Germinal center (tissue), 1 donor: ENCODE measurements around the gene SGTA.

Source experiments
- DNase-seq: peaks from one replicate; pipeline ENCODE4 v3.0.0; 2012; ENCODE audit warnings: mixed read lengths, low spot score

SGTA gene

DNA sequence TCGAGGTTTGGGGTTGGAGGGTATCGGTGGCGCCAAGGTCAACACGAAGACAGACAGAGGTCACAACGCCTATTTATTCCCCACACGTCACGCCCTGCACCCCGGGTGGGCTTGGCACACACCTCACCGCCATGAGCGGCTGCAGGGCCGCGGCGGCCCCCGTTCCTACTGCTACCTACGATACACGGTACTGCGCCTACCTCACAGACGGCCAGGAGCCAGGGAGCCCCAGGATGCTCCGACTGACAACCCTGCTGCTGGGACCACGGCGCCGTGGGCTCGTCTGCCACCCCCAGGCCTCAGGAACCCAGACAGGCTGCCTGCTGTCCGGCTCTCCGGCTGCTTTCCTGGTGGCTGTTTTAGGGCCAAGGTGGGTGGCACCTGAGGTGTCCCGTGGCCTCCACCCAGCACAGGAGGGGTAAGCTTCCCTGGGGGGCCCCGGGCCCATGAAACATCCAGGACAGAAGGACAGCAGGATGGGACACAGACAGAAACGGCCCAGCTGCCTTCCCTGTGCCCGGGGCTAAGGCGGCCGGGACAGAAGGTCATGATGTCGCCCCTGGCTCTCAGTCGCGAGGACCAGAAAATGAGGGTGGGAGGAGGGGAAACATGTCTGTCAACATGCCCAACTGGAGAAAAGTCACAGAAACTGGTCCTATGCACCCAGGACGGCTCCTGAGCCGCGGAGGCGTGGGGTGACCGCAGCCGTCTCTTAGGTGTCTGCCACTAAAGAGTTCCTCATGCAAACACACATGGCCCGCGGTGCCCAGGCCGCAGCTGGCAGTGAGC is 28.2 kb downstream of the SGTA start:
- DNase-seq: no peak

DNA sequence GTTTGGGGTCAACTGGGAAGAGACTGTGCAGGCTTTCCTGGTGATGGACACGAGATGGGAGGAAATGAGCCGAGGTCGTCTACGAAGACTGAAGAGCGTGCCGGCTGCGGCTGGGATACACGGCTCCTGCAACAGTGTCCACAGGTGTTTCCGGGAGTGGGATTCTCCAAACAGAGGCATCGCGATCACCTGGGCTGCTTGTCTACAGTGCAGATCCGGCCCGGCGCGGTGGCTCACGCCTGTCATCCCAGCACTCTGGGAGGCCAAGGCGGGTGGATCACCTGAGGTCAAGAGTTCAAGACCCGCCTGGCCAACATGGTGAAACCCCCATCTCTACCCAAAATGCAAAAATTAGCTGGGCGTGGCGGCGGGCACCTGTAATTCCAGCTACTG is 31.6 kb downstream of the SGTA start:
- DNase-seq: no peak

DNA sequence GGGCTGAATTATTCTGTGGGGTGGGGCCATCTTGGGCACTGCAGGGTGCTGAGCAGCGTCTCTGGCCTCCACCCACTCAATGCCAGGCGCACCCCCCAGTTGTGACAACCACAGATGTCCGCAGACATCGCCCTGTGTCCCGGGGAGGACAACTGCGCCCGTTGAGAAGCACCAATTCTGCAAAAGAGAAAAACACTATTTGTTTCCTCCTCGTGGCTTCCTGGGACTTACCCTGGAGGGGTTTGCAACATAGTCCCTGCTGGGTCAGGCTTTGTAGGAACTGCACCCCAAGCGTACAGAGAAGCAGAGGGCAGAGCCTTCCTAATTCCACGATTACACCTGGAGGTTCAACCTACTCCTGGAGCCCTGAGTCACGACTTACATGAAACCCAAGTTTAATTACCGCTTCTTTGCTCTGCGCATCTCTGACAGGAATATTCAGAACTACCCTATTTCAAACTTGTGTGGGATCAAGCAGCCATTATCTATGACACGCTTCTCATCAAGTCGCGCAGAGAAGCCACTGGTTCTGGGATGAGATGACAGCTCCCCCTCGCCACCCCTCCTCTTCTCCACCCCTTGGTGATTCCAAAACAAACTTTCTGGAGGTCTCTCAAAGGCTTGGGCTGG is 32.1 kb downstream of the SGTA start:
- no peak for DNase-seq

DNA sequence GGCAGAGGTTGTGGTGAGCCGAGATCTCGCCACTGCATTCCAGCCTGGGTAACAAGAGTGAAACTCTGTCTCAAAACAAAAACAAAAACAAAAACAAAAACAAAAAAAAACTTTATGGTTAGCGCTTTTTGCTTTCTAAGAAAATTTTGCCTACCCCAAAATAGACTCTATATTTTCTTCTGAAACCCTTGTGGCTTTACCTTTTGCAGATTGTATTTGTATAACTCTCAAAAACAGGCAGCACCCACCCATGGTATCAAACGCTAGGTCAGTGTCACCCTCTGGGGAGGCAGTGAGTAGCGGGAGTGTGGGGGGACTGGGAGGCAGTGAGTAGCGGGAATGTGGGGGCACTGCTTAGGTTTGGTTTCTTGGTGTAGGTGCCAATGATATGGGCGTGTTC is 35.7 kb downstream of the SGTA start:
- no peak for DNase-seq

DNA sequence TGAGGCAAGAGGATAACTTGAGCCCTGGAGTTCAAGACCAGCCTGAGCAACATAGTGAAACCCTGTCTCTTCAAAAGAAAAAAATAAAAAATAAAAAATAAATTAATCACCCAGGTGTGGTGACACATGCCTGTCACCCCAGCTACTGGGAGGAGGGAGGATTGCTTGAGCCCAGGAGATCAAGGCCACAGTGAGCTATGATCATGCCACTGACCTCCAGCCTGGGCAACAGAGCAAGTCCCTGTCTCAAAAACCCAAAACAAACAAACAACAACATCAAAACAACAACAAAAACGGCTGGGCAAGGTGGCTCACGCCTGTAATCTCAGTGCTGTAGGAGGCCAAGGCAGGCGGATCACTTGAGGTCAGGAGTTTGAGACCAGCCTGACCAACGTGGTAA is 39.0 kb downstream of the SGTA start:
- DNase-seq: no peak

DNA sequence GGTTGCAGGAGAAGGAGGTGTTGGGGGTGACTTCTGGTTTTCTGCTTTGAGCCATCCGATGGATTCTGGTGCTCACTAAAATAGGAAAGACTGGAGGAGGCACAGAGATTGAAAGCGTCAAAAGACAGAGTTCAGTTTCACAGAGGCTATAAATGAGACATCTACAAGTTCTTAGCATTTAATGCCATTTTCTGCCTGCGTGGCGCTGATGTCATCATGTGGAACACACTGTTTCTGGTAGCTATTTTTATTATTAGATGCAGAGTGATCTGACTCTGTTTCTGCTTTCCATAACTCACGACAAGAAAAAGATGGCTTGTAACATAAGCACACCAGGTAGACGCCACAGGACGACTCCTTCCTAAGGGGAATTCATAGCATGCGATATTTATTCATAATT is 40.0 kb downstream of the SGTA start:
- no peak for DNase-seq

DNA sequence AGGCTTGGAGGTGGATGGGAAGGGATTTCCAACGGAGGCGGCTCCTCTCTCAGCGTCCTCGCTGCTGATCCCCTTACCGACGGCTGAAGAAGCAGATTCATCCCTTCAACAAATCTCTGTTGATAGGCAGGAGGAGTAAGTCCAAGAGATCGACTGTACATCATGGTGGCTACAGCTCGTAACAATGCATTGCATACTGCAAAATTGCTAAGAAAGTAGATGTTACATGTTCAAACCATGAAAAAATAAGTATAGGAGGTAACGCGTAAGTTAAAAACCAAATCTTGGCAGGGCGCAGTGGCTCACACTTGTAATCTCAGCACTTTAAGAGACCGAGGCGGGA is 42.8 kb downstream of the SGTA start:
- DNase-seq: no peak

DNA sequence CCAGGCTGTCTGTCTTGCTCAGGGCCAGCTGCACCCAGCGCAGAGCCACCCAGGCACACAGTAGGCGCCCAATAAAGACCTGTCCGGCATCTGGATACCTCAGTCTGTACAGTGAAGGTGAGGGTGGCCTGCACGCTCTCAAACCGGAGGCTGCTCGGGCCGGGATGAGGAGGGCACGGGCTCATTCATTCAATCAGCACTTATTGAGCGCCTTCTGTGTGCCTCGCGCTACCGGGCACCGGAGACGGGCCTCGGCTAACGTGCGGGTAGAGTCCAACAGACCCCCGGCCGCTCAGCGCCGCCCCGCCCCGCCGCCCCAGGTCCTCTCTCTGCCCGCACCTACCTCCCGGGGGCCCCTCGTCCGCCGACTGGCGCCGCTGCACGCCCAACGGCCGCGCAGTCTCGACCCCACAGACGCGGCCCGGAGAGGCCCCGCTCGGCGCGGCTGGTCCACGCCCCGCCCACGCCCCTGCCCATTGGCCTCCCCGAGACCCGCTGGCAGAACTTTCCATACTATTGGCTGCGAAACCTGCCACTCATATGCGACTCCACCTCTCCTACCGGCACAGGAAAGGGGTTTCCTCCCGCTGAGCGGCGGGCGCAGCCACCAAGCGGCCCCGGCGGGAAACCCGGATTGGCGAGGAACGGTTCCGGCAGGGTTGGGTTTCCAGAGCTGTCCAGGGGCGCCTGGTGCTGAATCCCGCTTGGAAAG is 43.3 kb downstream of the SGTA start, which contains the start of gene SLC39A3:
Gene SLC39A3, minus strand, starts transcription at position 416 of the 712 bp plus-strand sequence. CDS start 2,760 bp downstream, outside the sequence.
- peak; percentile 100 for DNase-seq

DNA sequence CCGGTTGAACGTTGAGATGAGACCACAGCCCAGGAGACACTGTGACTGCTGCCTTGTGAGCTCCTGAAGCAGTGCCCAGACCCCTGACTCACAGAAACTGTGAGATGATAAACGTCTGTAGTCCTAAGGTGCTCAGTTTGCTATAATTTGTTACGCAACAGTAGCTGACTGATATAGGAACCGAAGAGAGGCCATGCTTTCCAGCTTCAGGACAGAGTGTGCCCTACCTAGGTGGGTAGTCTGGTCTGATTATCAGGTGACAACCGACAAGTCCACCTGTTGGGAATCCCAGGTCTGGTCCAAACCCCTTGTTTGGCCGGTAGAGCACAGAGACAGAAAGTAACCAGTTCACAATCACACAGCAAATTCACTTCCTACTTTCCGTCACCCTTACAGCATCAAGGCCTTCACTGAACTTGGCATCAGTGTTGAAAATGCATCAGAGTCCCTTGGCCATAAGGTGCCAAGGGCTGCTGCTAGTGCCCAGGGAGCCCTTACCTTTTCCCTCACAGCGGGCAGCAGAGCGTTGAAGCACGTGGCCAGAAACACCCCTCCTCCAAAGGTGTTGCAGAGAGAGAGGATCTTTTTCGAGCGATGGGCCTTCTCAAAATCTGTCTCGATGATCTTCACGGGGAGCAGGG is 46.4 kb downstream of the SGTA start:
- no peak for DNase-seq

DNA sequence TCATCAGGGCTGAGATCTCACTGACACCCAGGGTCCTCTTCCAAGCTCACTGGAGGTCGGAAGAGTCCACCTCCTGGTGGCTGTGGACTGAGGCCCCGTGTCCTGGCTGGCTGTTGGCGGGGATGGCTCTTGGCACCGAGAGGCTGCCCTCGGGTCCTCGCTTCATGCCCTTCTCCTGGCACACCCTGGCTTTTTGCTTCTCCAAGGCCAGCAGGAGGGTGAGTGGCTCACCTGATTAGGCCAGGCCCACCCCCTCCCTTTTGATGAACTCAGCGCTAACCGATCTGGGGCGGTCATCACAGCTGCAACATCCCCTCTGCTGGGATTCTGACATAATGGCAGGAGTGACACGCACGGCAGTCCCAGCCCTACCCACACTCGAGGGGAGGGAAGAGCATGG is 47.7 kb downstream of the SGTA start:
- DNase-seq: no peak

DNA sequence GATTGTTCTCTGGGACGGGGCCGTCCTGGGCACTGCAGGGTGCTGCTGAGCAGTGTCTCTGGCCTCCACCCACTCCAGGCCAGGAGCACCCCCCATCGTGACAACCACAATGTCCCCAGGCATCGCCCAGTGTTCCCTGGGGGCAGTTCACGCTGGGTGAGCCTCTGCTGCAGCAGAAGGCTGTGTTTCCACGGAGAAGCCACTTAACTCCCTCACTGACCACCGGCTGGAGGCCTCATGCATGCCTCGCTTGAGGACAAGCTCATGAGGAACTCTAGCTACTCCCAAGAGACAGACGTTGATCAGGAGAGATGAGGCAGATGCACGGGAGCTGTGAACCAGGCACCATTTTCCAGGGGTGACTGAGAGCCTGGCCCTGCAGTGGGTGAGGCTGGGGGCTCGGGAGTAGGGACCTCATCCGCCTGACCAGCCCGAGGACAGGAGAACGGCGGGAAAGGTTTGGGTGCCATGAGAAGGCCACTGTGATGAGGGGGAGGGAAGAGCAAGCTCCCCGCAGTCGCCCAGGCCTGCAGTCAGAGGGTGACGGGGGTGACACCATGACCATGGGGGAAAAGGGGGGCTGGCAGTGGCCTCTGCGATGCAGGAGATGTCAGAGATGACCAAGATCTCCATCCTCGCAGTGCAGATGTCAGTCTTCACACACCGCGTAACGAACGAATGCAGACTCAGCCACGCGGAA is 48.3 kb downstream of the SGTA start:
- no peak for DNase-seq

DNA sequence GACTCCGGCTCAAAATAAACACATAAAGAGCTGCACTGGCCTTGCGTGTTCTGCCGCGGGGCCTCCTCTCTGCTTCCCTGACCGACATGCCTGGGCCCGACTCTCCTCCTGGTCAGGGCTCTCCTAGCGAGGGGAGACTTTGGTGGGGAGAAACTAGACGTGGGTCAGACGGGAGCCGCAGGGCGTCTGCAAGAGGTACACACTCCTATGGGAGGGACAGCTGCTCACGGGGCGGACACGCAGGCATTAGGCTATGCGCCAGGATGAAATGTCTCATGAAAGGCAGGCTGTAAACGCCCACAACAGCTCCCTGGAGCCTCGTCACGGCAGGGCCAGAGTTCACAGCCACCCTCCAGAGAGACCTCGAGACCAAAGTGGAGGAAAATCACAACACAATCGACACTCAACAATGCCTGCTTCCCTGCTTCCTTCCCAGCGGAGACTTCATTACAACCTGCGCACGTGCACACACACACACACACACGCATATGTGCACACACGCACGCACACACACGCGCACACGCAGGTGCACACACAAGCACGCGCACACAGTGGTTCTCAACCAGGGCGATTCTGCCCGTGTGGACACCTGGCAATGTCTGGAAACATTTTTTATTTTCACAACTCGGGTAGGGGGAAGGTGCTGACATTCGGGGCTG is 49.0 kb downstream of the SGTA start:
- DNase-seq: no peak

DNA sequence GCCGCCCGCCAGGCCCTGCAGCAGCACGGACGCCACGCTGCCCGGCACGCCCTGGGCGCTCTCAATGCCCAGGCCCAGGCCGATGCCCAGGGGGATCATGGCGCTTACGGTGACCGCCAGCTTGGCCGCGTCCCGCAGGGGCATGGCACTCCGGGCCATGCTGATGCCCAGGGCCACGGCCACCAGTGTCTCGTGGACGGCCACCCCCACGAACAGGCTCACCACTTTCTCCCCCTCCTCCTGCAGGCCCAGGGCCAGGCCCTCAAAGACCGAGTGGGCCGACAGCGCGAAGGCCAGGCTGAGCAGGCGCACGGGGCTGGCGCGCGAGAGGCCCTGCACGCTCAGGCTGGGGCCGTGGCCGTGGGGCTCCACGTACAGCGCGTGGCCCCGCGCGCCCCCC is 50.2 kb downstream of the SGTA start:
- DNase-seq: no peak

DNA sequence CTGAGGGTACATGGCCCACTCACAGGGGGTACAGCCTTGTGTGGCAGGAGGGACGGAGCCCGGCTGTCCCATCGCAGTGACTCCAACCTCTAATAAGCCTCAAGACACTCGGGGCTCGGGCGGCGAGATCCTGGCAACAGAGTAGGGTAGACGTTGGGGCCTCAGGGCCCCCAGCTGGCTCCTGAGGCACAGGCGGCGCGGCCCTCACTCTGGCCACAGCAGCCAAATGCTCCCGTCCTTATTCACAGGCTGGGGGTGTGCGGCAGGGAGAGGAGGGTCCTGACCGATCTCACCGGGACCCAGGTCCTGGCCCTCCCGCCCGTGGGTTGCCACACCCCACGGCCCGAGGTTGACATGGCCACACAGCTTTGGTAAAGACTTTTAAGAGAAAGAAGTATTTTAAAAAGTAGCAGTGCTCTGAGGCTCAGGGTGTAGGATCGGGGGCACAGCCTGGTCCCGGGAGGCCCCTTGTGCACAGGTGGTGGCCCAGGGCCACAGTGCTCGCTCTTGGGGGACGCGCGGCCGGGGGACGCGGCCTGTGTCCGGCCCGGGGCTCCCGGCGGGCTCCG is 50.8 kb downstream of the SGTA start:
- DNase-seq: no peak

DNA sequence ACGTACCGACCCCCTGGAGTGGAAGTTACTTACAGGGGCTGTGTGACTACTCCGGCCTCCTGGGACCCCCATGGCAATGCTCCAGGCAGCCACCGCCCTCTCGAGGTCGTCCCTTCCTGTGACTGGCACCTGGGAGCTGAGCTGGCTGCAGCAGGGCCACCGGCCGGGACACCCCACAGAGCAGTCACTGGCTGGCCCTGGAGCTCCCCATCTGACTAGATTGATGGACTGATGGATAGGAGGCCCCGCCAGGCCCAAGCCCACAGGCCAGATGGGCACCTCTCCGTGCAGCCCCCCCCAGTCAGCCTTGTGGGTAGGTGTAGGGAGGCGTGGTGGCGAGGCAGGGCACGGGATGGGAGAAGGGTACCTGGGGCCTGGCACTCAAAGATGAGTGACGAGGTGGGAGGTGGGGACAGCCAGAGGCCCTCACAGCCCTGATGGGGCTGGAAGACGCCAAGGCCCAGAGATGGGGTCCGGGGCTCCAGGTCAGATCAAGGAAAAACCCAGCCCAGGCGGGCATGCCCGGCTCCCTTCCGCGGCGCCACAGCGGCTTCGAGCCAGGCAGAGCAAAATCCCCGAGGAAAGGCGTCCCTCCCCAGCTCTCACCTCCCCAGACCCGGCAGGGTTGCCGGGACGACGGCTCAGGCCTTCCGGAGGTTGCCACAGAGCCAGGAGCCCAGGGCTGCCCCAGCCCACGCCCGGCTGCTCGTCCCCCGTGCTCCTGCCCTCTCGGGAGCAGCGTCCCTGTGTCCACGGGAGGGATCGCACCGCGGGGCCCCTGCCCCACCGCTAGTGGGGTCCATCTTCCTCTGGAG is 51.7 kb downstream of the SGTA start:
- no peak for DNase-seq

DNA sequence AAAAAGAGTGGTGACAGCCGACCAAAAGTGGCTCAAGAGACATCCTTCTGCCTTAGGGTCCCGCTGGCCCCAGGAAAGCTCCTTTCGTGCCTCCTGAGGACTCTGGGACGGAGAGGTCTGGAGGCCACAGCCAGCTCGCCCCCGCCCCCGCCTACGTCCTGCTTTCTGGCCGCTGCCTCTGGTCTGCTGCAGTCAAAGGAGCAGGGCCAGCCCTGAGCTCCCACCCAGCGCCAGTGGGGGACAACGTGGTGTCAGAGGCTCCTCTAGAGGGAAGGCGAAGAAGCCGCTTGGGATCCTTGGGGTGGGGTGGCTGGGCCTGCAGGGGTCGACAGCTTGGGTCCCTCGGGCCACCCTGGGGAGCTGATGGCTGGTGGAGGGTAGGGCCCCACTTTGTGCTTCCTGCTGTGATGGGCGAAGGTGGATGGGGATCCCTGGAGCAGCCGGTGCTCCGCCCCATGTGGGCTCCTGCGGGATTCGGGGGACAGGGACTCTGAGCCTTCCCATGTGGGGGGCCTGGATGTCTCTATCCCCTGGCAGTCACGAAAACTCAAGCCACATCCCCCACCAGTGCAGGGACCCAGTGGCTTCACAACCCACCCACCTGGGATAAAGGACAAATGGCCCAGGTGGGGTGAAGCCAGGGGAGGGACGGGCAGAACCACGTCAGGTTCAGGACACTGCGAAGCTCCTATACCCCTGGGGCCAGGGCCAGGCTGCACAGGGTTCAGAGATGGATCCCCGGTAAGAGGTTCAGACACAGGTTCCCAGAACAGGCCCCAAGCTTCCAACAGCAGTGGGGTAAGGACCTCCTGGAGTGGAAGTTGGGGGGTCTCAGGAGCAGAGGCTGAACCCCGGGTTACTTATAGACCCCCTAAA is 52.9 kb downstream of the SGTA start:
- no peak for DNase-seq

DNA sequence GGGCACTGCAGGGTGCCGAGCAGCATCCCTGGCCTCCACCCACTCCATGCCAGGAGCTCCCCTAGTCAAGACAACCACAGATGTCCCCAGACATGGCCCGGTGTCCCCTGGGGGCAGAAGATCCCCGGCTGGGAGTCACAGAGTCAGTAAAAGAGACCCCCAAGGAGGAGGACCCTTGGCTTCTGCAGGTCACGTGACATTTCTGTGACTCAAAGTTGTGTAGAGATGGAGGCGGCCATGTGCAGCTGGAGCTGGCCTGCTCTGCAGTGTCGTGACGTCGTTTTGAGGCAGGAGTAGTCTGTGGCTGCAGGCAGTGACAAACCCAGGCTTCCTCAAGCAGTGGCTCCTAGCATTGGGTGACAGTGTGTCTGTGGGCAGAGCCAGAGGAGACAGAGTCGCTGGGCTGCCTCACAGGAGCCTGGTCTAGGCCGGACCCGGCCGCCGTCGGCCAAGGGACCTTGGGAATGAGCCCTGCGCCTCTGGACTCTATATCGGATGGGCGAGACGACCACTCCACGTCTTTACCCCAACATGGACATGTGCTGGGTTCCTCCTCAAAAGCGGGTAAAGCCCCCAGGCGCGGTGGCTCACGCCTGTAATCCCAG is 54.2 kb downstream of the SGTA start:
- DNase-seq: no peak

DNA sequence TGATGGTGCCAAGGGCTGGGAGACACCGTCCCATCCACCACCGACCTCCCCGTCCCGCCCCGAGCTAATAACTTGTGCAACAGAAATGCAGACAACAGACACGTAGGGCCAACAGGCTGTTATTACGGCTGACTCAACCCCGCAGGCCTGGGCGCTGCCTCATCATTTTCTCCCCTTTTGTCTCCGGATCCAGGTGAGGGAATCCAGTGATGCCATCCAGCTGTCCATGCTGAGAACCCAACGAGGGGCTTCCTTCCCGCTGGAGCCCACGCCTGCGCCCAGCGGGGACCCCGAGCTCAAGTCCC is 55.5 kb downstream of the SGTA start:
- no peak for DNase-seq
